PC-9 (cell line): Measurements from ENCODE around the gene RORC.

Experiments used
- EZH2 ChIP-seq: fragments of 200-600 bp; sonication (generic); IDR thresholded peaks from 2 replicates; pipeline ENCODE4 v1.8.0; 2017; ENCODE audit warnings: antibody characterized with exemption, low read depth
- TF ChIP-seq, protein P1 (sequence below): fragments of 200-600 bp; sonication (generic); conservative IDR thresholded peaks from 2 replicates; pipeline ENCODE4 v1.6.1; 2017; ENCODE audit warnings: mixed run types, antibody characterized with exemption, mild to moderate bottlenecking, moderate library complexity

DNA sequence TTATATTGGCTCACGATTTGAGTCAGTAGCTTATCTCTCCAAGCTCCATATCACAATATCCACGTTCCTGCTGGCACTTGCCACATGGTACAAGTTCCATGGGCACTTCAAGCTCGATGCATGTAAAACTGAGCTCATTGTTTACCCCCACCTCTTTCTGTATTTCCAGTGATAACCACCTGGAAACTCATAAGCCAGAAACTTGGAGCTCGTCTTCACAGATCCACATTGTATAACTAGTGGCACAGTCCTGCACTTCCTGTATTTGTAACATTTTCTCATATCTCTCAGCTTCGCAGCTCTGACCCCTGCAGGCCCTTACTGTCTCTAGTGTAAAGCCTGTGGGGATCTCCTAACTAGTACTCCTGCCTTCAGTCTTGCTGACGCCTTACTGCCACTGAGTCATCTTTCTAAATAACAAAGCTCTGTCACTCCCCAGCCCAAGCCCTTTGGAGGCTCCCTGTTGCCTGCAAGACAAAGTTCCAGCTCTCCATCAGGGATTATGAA lies 14.5 kb upstream of the RORC start:
- TF ChIP-seq, protein P1, sequence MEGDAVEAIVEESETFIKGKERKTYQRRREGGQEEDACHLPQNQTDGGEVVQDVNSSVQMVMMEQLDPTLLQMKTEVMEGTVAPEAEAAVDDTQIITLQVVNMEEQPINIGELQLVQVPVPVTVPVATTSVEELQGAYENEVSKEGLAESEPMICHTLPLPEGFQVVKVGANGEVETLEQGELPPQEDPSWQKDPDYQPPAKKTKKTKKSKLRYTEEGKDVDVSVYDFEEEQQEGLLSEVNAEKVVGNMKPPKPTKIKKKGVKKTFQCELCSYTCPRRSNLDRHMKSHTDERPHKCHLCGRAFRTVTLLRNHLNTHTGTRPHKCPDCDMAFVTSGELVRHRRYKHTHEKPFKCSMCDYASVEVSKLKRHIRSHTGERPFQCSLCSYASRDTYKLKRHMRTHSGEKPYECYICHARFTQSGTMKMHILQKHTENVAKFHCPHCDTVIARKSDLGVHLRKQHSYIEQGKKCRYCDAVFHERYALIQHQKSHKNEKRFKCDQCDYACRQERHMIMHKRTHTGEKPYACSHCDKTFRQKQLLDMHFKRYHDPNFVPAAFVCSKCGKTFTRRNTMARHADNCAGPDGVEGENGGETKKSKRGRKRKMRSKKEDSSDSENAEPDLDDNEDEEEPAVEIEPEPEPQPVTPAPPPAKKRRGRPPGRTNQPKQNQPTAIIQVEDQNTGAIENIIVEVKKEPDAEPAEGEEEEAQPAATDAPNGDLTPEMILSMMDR, result no peak
- TF ChIP-seq EZH2, result no peak
